Mesenchymal stem cell (in vitro differentiated cells and primary cell): ENCODE results near the gene TMEM119.

ENCODE experiments used
- DNase-seq: peaks from one replicate; pipeline ENCODE4 v3.0.0-alpha.2; 2013
- H2AFZ ChIP-seq: one replicate; pipeline ENCODE4 v1.6.1; 2013; ENCODE audit warnings: low read depth, mild to moderate bottlenecking, control low read depth, inconsistent platforms, low read length, moderate library complexity
- H2AK5ac ChIP-seq: 2 replicates; pipeline ENCODE4 v1.6.1; 2013; ENCODE audit warnings: low read length, moderate library complexity, mild to moderate bottlenecking, inconsistent platforms; ENCODE audit not compliant: severe bottlenecking
- H2BK120ac ChIP-seq: one replicate; pipeline ENCODE4 v1.6.1; 2013; ENCODE audit warnings: low read depth, mild to moderate bottlenecking, inconsistent platforms, low read length, moderate library complexity
- H2BK12ac ChIP-seq, 2 experiments: one replicate each; pipeline ENCODE4 v1.6.1; 2013; ENCODE audit warnings: inconsistent platforms in 2 of 2, low read length in 2 of 2, mild to moderate bottlenecking in 2 of 2, moderate library complexity in 2 of 2, control low read depth in 1 of 2
- H2BK15ac ChIP-seq: one replicate; pipeline ENCODE4 v1.6.1; 2013; ENCODE audit warnings: mild to moderate bottlenecking, low read depth, inconsistent platforms; ENCODE audit not compliant: poor library complexity, severe bottlenecking
- H2BK5ac ChIP-seq: 2 replicates; pipeline ENCODE4 v1.6.1; 2013; ENCODE audit warnings: low read depth, mild to moderate bottlenecking, low read length, control low read depth, inconsistent platforms; ENCODE audit not compliant: poor library complexity, severe bottlenecking
- H3K14ac ChIP-seq, 2 experiments: one replicate each; pipeline ENCODE4 v1.6.1; 2013; ENCODE audit warnings: inconsistent platforms in 2 of 2, low read length in 2 of 2, control low read depth in 1 of 2, mild to moderate bottlenecking in 1 of 2, moderate library complexity in 1 of 2
- H3K18ac ChIP-seq, 2 experiments: one replicate each; pipeline ENCODE4 v1.6.1; 2013; ENCODE audit warnings: inconsistent platforms in 2 of 2, low read length in 2 of 2, control low read depth in 1 of 2, low read depth in 1 of 2, mild to moderate bottlenecking in 1 of 2
- H3K23ac ChIP-seq, 2 experiments: one replicate each; pipeline ENCODE4 v1.6.1; 2013; ENCODE audit warnings: inconsistent platforms in 2 of 2, low read length in 2 of 2, mild to moderate bottlenecking in 2 of 2, moderate library complexity in 2 of 2, control low read depth in 1 of 2
- H3K27ac ChIP-seq: 2 replicates; pipeline ENCODE4 v1.5.1; 2013; ENCODE audit warnings: mild to moderate bottlenecking, moderate library complexity, low read length, control low read depth, inconsistent platforms; ENCODE audit not compliant: poor library complexity, severe bottlenecking
- H3K27me3 ChIP-seq, 2 experiments: 2 replicates each; pipeline versions ENCODE4 v1.6.1 to v1.7.0; 2013; ENCODE audit warnings: low read length in 2 of 2, mild to moderate bottlenecking in 2 of 2, moderate library complexity in 2 of 2, control low read depth in 1 of 2, inconsistent platforms in 1 of 2; ENCODE audit not compliant: control insufficient read depth in 1 of 2, insufficient read depth in 1 of 2
- H3K36me3 ChIP-seq, 2 experiments: 2 replicates each; pipeline versions ENCODE4 v1.6.1 to v1.7.0; 2013; ENCODE audit warnings: low read length in 2 of 2, control low read depth in 1 of 2, inconsistent platforms in 1 of 2, low read depth in 1 of 2, mild to moderate bottlenecking in 1 of 2; ENCODE audit not compliant: insufficient read depth in 2 of 2, control insufficient read depth in 1 of 2
- H3K4ac ChIP-seq, 2 experiments: one replicate each; pipeline ENCODE4 v1.6.1; 2013; ENCODE audit warnings: inconsistent platforms in 2 of 2, low read length in 2 of 2, mild to moderate bottlenecking in 2 of 2, moderate library complexity in 2 of 2, control low read depth in 1 of 2, low read depth in 1 of 2
- H3K4me1 ChIP-seq: 2 replicates; pipeline ENCODE4 v1.6.1; 2013; ENCODE audit warnings: low read depth, low read length, control low read depth; ENCODE audit not compliant: control insufficient read depth, insufficient read depth
- H3K4me2 ChIP-seq: 2 replicates; pipeline ENCODE4 v1.6.1; 2013; ENCODE audit warnings: low read length, mild to moderate bottlenecking, inconsistent platforms; ENCODE audit not compliant: poor library complexity, severe bottlenecking
- H3K4me3 ChIP-seq, 2 experiments: 2 replicates each; pipeline versions ENCODE4 v1.5.1 to v1.7.0; 2013; ENCODE audit warnings: low read length in 2 of 2, mild to moderate bottlenecking in 2 of 2, control low read depth in 1 of 2, low read depth in 1 of 2; ENCODE audit not compliant: insufficient read depth in 1 of 2
- H3K79me1 ChIP-seq: replicated peaks from 2 replicates; pipeline ENCODE4 v1.6.1; 2013; ENCODE audit warnings: mild to moderate bottlenecking, control low read depth, low read length, inconsistent platforms; ENCODE audit not compliant: poor library complexity, severe bottlenecking
- H3K9ac ChIP-seq: 2 replicates; pipeline ENCODE4 v1.7.0; 2013; ENCODE audit warnings: mild to moderate bottlenecking, low read length, moderate library complexity
- H3K9me3 ChIP-seq: 2 replicates; pipeline ENCODE4 v1.7.0; 2013; ENCODE audit warnings: mild to moderate bottlenecking, low read length; ENCODE audit not compliant: control insufficient read depth
- H4K8ac ChIP-seq: one replicate; pipeline ENCODE4 v1.6.1; 2013; ENCODE audit warnings: inconsistent platforms, mild to moderate bottlenecking, low read length, moderate library complexity
- H4K91ac ChIP-seq: one replicate; pipeline ENCODE4 v1.6.1; 2013; ENCODE audit warnings: mild to moderate bottlenecking, low read length, inconsistent platforms
- WGBS: methylation state at CpG from one replicate; pipeline ENCODE4 v1.1.7; 2013; ENCODE audit warnings: mixed read lengths; 5-methylcytosine and 5-hydroxymethylcytosine counted together

The TMEM119 gene

GRCh38 chr12:108612788-108613282 lies 15.0 kb upstream of the TMEM119 start:
- Histone ChIP-seq H2BK120ac (no peak overlapping the region), H3K9ac (no peak overlapping the region), H2AK5ac (peak overlapping the region; percentile 90), H3K4me3 (no peak overlapping the region), H3K9me3 (peaks cover 6% of the 10 kb centered on the region), H2AFZ (no peak overlapping the region), H4K8ac (no peak overlapping the region), H3K27ac (no peak overlapping the region), H3K4ac (peak overlapping the region in 1 of 2 experiments; percentile 62), H3K27me3 (no peaks in the 10 kb centered on the region), H3K23ac (peak overlapping the region in 1 of 2 experiments; percentile 37), H3K14ac (peak overlapping the region in 1 of 2 experiments; percentile 77), H4K91ac (peak overlapping the region; percentile 19), H3K4me1 (peaks cover 36% of the 10 kb centered on the region), H3K36me3 (no peaks in the 10 kb centered on the region), H3K4me2 (no peak overlapping the region), H2BK5ac (no peak overlapping the region), H3K18ac (peak overlapping the region in 1 of 2 experiments; percentile 76), H3K79me1 (no peaks in the 10 kb centered on the region), H2BK12ac (peak overlapping the region; percentile 61 to 85), H2BK15ac (no peak overlapping the region)
- DNase-seq: no peak
- WGBS: 82% methylated on average over 8 of the region's 8 CpGs

GRCh38 chr12:108611884-108612415 lies 14.1 kb upstream of the TMEM119 start:
- 60% methylated on average over 4 of the region's 5 CpGs for WGBS
- Histone ChIP-seq H3K36me3 (no peaks in the 10 kb centered on the region), H2AFZ (no peak overlapping the region), H3K79me1 (no peaks in the 10 kb centered on the region), H2AK5ac (no peak overlapping the region), H3K27me3 (no peaks in the 10 kb centered on the region), H3K4me3 (no peak overlapping the region), H3K9me3 (peaks cover 6% of the 10 kb centered on the region), H2BK15ac (no peak overlapping the region), H3K4me2 (no peak overlapping the region), H3K18ac (peak overlapping the region in 1 of 2 experiments; percentile 79), H2BK5ac (no peak overlapping the region), H3K14ac (peak overlapping the region in 1 of 2 experiments; percentile 44), H3K4me1 (peaks cover 29% of the 10 kb centered on the region), H4K8ac (no peak overlapping the region), H3K9ac (peak overlapping the region; percentile 24), H3K27ac (peak overlapping the region; percentile 55), H3K4ac (no peak overlapping the region), H3K23ac (no peak overlapping the region), H4K91ac (no peak overlapping the region), H2BK120ac (no peak overlapping the region), H2BK12ac (peak overlapping the region in 1 of 2 experiments; percentile 59)
- peak; percentile 91 for DNase-seq

- Histone ChIP-seq H4K91ac (peak overlapping the region; percentile 27), H3K36me3 (no peaks in the 10 kb centered on the region), H4K8ac (no peak overlapping the region), H2AFZ (no peak overlapping the region), H3K9me3 (peaks cover 6% of the 10 kb centered on the region), H3K18ac (peak overlapping the region in 1 of 2 experiments; percentile 46), H2AK5ac (peak overlapping the region; percentile 85), H3K14ac (peak overlapping the region in 1 of 2 experiments; percentile 53), H3K4me3 (no peak overlapping the region), H3K4ac (peak overlapping the region in 1 of 2 experiments; percentile 71), H3K4me1 (peaks cover 28% of the 10 kb centered on the region), H3K27ac (no peak overlapping the region), H3K23ac (no peak overlapping the region), H3K27me3 (no peaks in the 10 kb centered on the region), H3K4me2 (no peak overlapping the region), H2BK12ac (peak overlapping the region; percentile 85 to 94), H2BK120ac (peak overlapping the region; percentile 45), H3K79me1 (no peaks in the 10 kb centered on the region), H2BK15ac (peak overlapping the region; percentile 64), H2BK5ac (no peak overlapping the region), H3K9ac (no peak overlapping the region)
- WGBS: 94% methylated on average over 15 of the region's 15 CpGs
- no peak for DNase-seq
Measured at GRCh38 chr12:108610856-108611605, 13.1 kb upstream of the TMEM119 start.

GRCh38 chr12:108610336-108610815 lies 12.5 kb upstream of the TMEM119 start:
- Histone ChIP-seq H3K23ac (no peak overlapping the region), H4K8ac (peak overlapping the region; percentile 78), H3K4me3 (peak overlapping the region in 1 of 2 experiments; percentile 19), H3K9ac (peak overlapping the region; percentile 55), H2AFZ (no peak overlapping the region), H3K79me1 (no peaks in the 10 kb centered on the region), H3K9me3 (no peaks in the 10 kb centered on the region), H2BK5ac (no peak overlapping the region), H2BK15ac (peak overlapping the region; percentile 98), H3K27me3 (no peaks in the 10 kb centered on the region), H3K27ac (no peak overlapping the region), H2AK5ac (peak overlapping the region; percentile 85), H3K36me3 (no peaks in the 10 kb centered on the region), H3K4me2 (no peak overlapping the region), H3K18ac (peak overlapping the region; percentile 72 to 83), H3K14ac (no peak overlapping the region), H4K91ac (peak overlapping the region; percentile 20), H3K4me1 (peaks cover 32% of the 10 kb centered on the region), H2BK120ac (peak overlapping the region; percentile 23), H3K4ac (peak overlapping the region; percentile 55 to 71), H2BK12ac (peak overlapping the region; percentile 55 to 94)
- DNase-seq: no peak
- WGBS: 90% methylated on average over 7 of the region's 8 CpGs
